Mesendoderm (in vitro differentiated cells): Measurements from ENCODE around the gene LGR4.

Experiments
- DNase-seq: peaks from one replicate; pipeline ENCODE4 v3.0.0; 2013
- H2AK5ac ChIP-seq: 2 replicates; pipeline ENCODE4 v1.6.1; 2013; ENCODE audit warnings: low read length, inconsistent platforms
- H2BK120ac ChIP-seq: 2 replicates; pipeline ENCODE4 v1.6.1; 2013; ENCODE audit warnings: low read depth, mild to moderate bottlenecking, low read length, moderate library complexity, mixed read lengths
- H2BK15ac ChIP-seq: replicated peaks from 2 replicates; pipeline ENCODE4 v1.6.1; 2013; ENCODE audit warnings: low read depth, mild to moderate bottlenecking, moderate library complexity
- H2BK5ac ChIP-seq: 2 replicates; pipeline ENCODE4 v1.6.1; 2013; ENCODE audit warnings: low read length, inconsistent platforms
- H3K18ac ChIP-seq: 2 replicates; pipeline ENCODE4 v1.6.1; 2013; ENCODE audit warnings: mild to moderate bottlenecking, low read length, mixed read lengths
- H3K23ac ChIP-seq: one replicate; pipeline ENCODE4 v1.6.1; 2013; ENCODE audit warnings: low read length
- H3K27ac ChIP-seq: 2 replicates; pipeline ENCODE4 v1.5.1; 2013; ENCODE audit warnings: low read depth, mild to moderate bottlenecking, inconsistent platforms, low read length, moderate library complexity
- H3K27me3 ChIP-seq: 2 replicates; pipeline ENCODE4 v1.6.1; 2013; ENCODE audit warnings: low read length, control low read depth, mild to moderate bottlenecking, inconsistent platforms; ENCODE audit not compliant: insufficient read depth, poor library complexity
- H3K36me3 ChIP-seq: 2 replicates; pipeline ENCODE4 v1.6.1; 2013; ENCODE audit warnings: low read length, inconsistent platforms; ENCODE audit not compliant: control insufficient read depth, insufficient read depth
- H3K4ac ChIP-seq: one replicate; pipeline ENCODE4 v1.6.1; 2013; ENCODE audit warnings: low read depth, mild to moderate bottlenecking, low read length, moderate library complexity
- H3K4me1 ChIP-seq: 2 replicates; pipeline ENCODE4 v1.6.1; 2013; ENCODE audit warnings: low read depth, low read length, inconsistent platforms; ENCODE audit not compliant: control insufficient read depth
- H3K4me2 ChIP-seq: 2 replicates; pipeline ENCODE4 v1.6.1; 2013; ENCODE audit warnings: low read length
- H3K4me3 ChIP-seq: 2 replicates; pipeline ENCODE4 v1.5.1; 2013; ENCODE audit warnings: mild to moderate bottlenecking, low read length
- H3K56ac ChIP-seq: one replicate; pipeline ENCODE4 v1.6.1; 2013; ENCODE audit warnings: low read length
- H3K79me1 ChIP-seq: 2 replicates; pipeline ENCODE4 v1.6.1; 2013; ENCODE audit warnings: low read length, inconsistent platforms
- H3K79me2 ChIP-seq: 2 replicates; pipeline ENCODE4 v1.6.1; 2013; ENCODE audit warnings: mild to moderate bottlenecking, low read length; ENCODE audit not compliant: control insufficient read depth, insufficient read depth
- H3K9ac ChIP-seq: 2 replicates; pipeline ENCODE4 v1.6.1; 2013; ENCODE audit warnings: low read length, inconsistent platforms
- H4K5ac ChIP-seq: one replicate; pipeline ENCODE4 v1.6.1; 2013; ENCODE audit warnings: low read length
- H4K8ac ChIP-seq: one replicate; pipeline ENCODE4 v1.6.1; 2013; ENCODE audit warnings: low read depth, mild to moderate bottlenecking, control low read depth, low read length, moderate library complexity
- WGBS: extraction: QIAGEN DNeasy Blood & Tissue Kit; methylation state at CpG from one replicate; pipeline ENCODE4 v1.1.7; 2013; ENCODE audit warnings: low lambda C conversion rate, missing lambda C conversion rate; ENCODE audit not compliant: insufficient coverage; ENCODE audit errors: extremely low coverage; 5-methylcytosine and 5-hydroxymethylcytosine counted together

The LGR4 gene

DNA sequence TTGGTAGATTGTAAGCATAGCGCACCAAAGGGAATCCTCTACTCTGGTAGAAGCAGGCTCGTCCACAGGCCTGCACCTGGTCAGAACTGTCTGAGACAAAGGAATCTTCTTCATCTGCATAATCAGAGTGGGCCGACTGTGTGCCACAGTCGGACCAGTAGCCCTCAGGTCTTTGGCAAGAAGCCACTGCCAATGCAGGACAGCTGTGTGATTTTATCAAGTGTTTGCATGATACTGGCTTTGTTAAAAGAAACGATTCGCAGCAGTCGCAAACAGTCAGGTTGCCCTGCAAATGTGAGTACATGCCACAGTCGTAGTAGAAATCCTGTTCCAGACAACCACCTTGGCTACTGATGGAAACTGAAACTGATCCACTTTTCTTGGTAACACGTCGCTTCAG lies 104.7 kb downstream of the LGR4 start:
- DNase-seq: no peak
- H3K79me1 ChIP-seq: no peaks in the 10 kb centered on the region
- no peaks in the 10 kb centered on the region for H3K79me2 ChIP-seq
- no peak overlapping the region for H3K4me3 ChIP-seq
- no peak overlapping the region for H3K27ac ChIP-seq
- H4K8ac ChIP-seq: no peak overlapping the region
- H3K9ac ChIP-seq: no peak overlapping the region
- no CpG with 5 or more reads among the region's 10 CpGs for WGBS
- H2BK5ac ChIP-seq: no peak overlapping the region
- no peak overlapping the region for H4K5ac ChIP-seq
- H2BK15ac ChIP-seq: no peak overlapping the region
- H3K4me1 ChIP-seq: no peaks in the 10 kb centered on the region
- H3K23ac ChIP-seq: no peak overlapping the region
- H2AK5ac ChIP-seq: no peak overlapping the region
- H2BK120ac ChIP-seq: no peak overlapping the region
- no peak overlapping the region for H3K56ac ChIP-seq
- no peak overlapping the region for H3K4me2 ChIP-seq
- no peaks in the 10 kb centered on the region for H3K36me3 ChIP-seq
- no peak overlapping the region for H3K4ac ChIP-seq
- H3K18ac ChIP-seq: no peak overlapping the region
- H3K27me3 ChIP-seq: no peaks in the 10 kb centered on the region

DNA sequence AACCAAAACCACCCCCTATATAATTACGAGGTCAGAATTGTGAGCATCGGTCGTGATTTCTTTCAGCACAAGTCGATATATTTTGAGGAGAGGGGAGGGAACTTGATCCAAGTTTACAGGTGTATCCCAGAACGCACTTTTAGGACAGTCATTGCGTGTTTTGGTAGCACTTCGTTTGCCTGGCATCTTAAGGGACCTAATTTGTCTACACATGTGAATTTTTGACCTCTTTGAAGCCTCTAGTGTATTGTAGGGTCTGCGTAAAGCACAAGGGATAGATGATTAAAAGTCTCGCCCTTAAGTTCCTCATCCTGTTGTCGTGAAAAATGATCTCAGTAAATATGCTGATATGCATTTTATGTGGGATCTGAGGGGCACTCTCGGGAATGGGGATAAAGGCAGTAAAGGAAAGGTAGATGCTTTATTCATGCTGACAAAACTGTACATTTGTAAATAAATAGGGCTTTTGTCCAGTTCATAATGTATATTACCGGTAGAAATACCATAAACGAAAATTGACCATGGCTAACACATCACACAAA lies 108.9 kb downstream of the LGR4 start:
- no peak for DNase-seq
- no peak overlapping the region for H3K4ac ChIP-seq
- H3K27ac ChIP-seq: no peak overlapping the region
- H2BK120ac ChIP-seq: no peak overlapping the region
- no peak overlapping the region for H3K23ac ChIP-seq
- H3K56ac ChIP-seq: peak overlapping the region; percentile 77
- no peaks in the 10 kb centered on the region for H3K79me2 ChIP-seq
- peak overlapping the region; percentile 52 for H3K4me2 ChIP-seq
- H3K4me3 ChIP-seq: no peak overlapping the region
- H4K5ac ChIP-seq: no peak overlapping the region
- WGBS: no CpG with 5 or more reads among the region's 13 CpGs
- H3K9ac ChIP-seq: peak overlapping the region; percentile 60
- peaks cover 2% of the 10 kb centered on the region for H3K79me1 ChIP-seq
- H3K4me1 ChIP-seq: peaks cover 7% of the 10 kb centered on the region
- H3K36me3 ChIP-seq: no peaks in the 10 kb centered on the region
- no peak overlapping the region for H2AK5ac ChIP-seq
- H4K8ac ChIP-seq: no peak overlapping the region
- H3K27me3 ChIP-seq: no peaks in the 10 kb centered on the region
- no peak overlapping the region for H2BK5ac ChIP-seq
- H2BK15ac ChIP-seq: no peak overlapping the region
- no peak overlapping the region for H3K18ac ChIP-seq

DNA sequence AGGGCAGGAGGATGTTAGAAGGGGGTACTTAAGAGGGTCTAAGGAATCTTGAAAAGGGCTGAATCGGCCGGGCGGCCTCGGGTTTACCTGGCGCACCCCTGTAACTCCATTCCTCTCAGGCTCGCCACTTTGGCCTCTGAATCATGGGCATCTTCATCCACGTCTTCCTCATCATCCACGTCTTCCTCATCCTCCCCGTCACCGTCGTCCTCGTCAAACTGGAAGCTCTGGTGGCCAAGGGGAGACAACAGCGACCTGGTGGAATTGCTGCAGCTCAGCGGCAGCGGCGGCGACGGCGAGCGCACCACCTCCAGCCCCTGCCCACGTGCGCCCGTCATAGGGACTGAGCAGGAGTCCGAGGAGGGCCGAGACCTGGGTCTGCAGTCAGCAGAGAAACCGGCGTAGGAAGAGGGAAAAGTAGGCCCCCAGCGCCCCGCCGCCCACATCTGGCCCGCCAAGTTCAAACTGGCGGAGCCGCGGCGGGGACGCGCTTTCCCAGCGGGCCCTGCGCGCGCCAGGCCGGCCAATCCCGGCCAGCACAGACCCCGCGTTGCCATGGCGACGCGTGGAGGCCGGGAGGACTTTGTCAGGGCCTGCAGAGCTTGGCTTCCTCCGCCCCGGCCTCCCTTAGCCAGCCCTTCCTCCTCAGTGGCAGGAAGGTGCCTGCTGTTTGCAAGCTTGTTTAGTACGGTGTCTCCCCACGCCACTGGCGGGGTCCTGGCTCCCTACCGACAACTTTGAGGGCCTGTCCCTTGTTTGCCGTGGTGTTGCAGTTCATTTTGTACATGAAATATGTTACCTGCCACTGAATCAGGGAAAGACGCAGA lies 109.6 kb downstream of the LGR4 start, which contains the start of gene CCDC34:
Gene CCDC34, minus strand, starts transcription at position 467 of the 827 bp plus-strand sequence. Its CDS starts 21 bp downstream, at position 446.
- Histone ChIP-seq H4K5ac (no peak within 1 kb of the TSS), H4K8ac (no peak within 1 kb of the TSS), H3K18ac (no peak within 1 kb of the TSS), H3K56ac (peak within 1 kb of the TSS; percentile 97), H2BK5ac (peak within 1 kb of the TSS; percentile 31), H3K23ac (no peak within 1 kb of the TSS), H3K4me2 (peak within 1 kb of the TSS; percentile 92), H3K27me3 (no peaks in the 10 kb centered on the region), H2BK120ac (no peak within 1 kb of the TSS), H2AK5ac (no peak within 1 kb of the TSS), H3K27ac (peak within 1 kb of the TSS; percentile 42), H2BK15ac (no peak within 1 kb of the TSS), H3K4me1 (peaks cover 7% of the 10 kb centered on the region), H3K9ac (peak within 1 kb of the TSS; percentile 96), H3K36me3 (no peaks in the 10 kb centered on the region), H3K79me1 (peaks cover 2% of the 10 kb centered on the region), H3K79me2 (no peaks in the 10 kb centered on the region), H3K4me3 (peak within 1 kb of the TSS; percentile 85), H3K4ac (no peak within 1 kb of the TSS)
- peak; percentile 98 for DNase-seq
- WGBS: no CpG with 5 or more reads among the region's 57 CpGs

DNA sequence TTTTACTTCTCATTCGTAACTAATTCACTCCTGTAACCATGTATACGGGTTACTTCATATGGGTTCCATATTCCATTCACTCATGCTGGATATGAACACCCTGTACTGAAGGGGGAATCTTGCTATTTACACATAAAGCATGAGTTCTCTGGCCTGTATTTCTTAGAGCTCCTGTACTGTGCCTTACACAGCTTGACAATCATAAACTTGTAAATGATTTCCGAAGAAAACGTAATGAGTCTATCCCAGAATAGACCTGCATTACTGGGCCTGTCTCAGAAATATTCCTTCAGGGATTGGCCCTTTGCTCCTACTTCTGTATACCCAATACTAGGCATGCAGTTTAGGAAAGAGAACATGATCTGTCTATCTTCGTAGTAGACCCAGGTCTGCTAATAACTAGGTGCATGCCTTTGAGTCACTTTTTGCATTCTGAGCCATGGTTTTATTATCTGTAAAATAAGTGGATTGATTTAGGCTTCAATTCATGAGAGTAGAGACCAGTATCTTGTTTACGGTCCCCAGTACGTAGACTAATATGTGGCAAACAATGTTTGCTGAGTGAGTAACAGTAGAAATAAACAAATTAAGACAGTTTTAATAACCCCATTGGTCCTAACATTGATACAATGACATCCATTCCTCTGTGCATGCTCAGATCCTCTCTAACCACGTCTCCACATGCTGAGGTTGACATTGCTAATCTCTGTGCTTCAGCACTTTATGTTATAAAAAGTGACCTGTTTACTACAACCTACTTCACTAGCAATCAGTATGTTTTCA lies 110.8 kb downstream of the LGR4 start:
- no peak overlapping the region for H3K18ac ChIP-seq
- H4K8ac ChIP-seq: no peak overlapping the region
- H3K4me2 ChIP-seq: no peak overlapping the region
- H3K23ac ChIP-seq: no peak overlapping the region
- no peak for DNase-seq
- H3K4me3 ChIP-seq: no peak overlapping the region
- H2BK15ac ChIP-seq: no peak overlapping the region
- H3K79me2 ChIP-seq: no peaks in the 10 kb centered on the region
- no peak overlapping the region for H2BK120ac ChIP-seq
- no peak overlapping the region for H3K4ac ChIP-seq
- H3K56ac ChIP-seq: peak overlapping the region; percentile 97
- no CpG with 5 or more reads among the region's 8 CpGs for WGBS
- H3K79me1 ChIP-seq: peaks cover 2% of the 10 kb centered on the region
- H3K36me3 ChIP-seq: no peaks in the 10 kb centered on the region
- no peak overlapping the region for H2BK5ac ChIP-seq
- no peaks in the 10 kb centered on the region for H3K27me3 ChIP-seq
- peak overlapping the region; percentile 96 for H3K9ac ChIP-seq
- H4K5ac ChIP-seq: no peak overlapping the region
- H3K4me1 ChIP-seq: peaks cover 7% of the 10 kb centered on the region
- H3K27ac ChIP-seq: no peak overlapping the region
- H2AK5ac ChIP-seq: no peak overlapping the region

DNA sequence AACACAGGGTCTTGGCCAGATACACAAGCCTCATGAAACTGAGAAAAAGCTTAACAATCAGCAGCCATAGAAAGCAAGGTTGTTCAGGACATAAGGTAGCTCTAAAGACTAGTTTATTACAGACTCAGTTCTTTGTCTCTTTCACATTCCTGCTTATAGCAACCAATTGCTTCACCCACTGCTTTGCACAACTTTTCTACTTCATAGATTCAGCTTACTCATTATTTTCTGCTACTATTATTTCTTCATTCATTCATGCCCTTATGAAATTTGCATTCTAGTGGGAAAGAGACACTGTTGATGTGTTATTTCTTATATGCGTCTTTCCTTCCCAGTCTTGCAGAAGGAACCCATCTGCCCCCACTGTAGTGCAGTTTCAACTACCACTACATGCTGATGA lies 114.3 kb downstream of the LGR4 start:
- H2AK5ac ChIP-seq: no peak overlapping the region
- no peak overlapping the region for H3K27ac ChIP-seq
- no peak overlapping the region for H3K4me3 ChIP-seq
- H3K79me2 ChIP-seq: no peaks in the 10 kb centered on the region
- H2BK5ac ChIP-seq: no peak overlapping the region
- no peak overlapping the region for H4K8ac ChIP-seq
- no peak overlapping the region for H2BK15ac ChIP-seq
- H3K23ac ChIP-seq: no peak overlapping the region
- H4K5ac ChIP-seq: no peak overlapping the region
- H2BK120ac ChIP-seq: no peak overlapping the region
- no CpG with 5 or more reads among the region's 1 CpG for WGBS
- no peak for DNase-seq
- H3K36me3 ChIP-seq: no peaks in the 10 kb centered on the region
- H3K9ac ChIP-seq: no peak overlapping the region
- H3K27me3 ChIP-seq: no peaks in the 10 kb centered on the region
- peaks cover 2% of the 10 kb centered on the region for H3K79me1 ChIP-seq
- H3K4me2 ChIP-seq: no peak overlapping the region
- no peak overlapping the region for H3K56ac ChIP-seq
- no peak overlapping the region for H3K18ac ChIP-seq
- H3K4me1 ChIP-seq: peaks cover 7% of the 10 kb centered on the region
- no peak overlapping the region for H3K4ac ChIP-seq
